Peyer's patch (tissue), 4 donors: ENCODE results near the gene ITGB3.

Source experiments
- POLR2A ChIP-seq, 2 donors: fragments of 450-650 bp; IDR thresholded peaks; one replicate each; pipeline ENCODE4 v1.5.1; 2017; ENCODE audit warnings: antibody characterized with exemption in 2 of 2, mild to moderate bottlenecking in 2 of 2, moderate library complexity in 2 of 2
- TF ChIP-seq, protein P1 (sequence below), 6 experiments: fragments of 450-650 bp in 4 of 6; fragments of 200-600 bp in 2 of 6; sonication (generic) in 1 of 6; IDR thresholded peaks; one replicate each; pipeline ENCODE4 v1.5.1; 2017 to 2019; ENCODE audit warnings: antibody characterized with exemption in 6 of 6, mild to moderate bottlenecking in 3 of 6, moderate library complexity in 1 of 6

DNA sequence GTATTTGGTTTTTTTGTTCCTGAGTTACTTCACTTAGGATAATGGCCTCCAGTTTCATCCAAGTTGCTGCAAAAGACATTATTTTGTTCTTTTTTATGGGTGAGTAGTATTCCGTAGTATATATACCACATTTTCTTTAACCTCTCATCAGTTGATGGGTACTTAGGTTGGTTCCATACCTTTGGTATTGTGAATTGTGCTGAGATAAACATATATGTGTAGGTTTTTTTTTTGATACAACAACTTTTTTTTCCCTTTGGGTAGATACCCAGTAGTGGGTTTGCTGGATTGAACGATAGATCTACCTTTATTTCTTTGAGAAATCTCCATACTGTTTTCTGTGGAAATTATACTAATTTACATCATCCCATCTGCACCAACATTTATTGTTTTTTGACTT lies 76.9 kb downstream of the ITGB3 start:
- TF ChIP-seq, protein P1, sequence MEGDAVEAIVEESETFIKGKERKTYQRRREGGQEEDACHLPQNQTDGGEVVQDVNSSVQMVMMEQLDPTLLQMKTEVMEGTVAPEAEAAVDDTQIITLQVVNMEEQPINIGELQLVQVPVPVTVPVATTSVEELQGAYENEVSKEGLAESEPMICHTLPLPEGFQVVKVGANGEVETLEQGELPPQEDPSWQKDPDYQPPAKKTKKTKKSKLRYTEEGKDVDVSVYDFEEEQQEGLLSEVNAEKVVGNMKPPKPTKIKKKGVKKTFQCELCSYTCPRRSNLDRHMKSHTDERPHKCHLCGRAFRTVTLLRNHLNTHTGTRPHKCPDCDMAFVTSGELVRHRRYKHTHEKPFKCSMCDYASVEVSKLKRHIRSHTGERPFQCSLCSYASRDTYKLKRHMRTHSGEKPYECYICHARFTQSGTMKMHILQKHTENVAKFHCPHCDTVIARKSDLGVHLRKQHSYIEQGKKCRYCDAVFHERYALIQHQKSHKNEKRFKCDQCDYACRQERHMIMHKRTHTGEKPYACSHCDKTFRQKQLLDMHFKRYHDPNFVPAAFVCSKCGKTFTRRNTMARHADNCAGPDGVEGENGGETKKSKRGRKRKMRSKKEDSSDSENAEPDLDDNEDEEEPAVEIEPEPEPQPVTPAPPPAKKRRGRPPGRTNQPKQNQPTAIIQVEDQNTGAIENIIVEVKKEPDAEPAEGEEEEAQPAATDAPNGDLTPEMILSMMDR (IDR thresholded peaks at IDR 0.05), result no peak
- TF ChIP-seq POLR2A (IDR thresholded peaks at IDR 0.05), result no peak
